Stomach (tissue), 9 donors: ENCODE measurements around the gene DCST1. TPM values are rescaled to one million over a fixed set of nuclear protein-coding genes. Genes with fewer than 3 reads are reported as not detected.

ENCODE experiments used
- DNase-seq, 2 donors: peaks; one replicate each; pipeline versions ENCODE4 v3.0.0 to v3.0.0-alpha.2; 2013 to 2019
- H3K27ac ChIP-seq, 5 donors: fragments of 200-600 bp in 4 of 5; sonication (generic) in 4 of 5; one replicate each; pipeline ENCODE4 v1.5.1; 2013 to 2019; ENCODE audit warnings: mild to moderate bottlenecking in 1 of 5, moderate library complexity in 1 of 5
- H3K27me3 ChIP-seq, 3 donors: fragments of 200-600 bp; sonication (generic); one replicate each; pipeline ENCODE4 v1.5.1; 2017 to 2019; ENCODE audit warnings: mixed run types in 1 of 3
- H3K36me3 ChIP-seq, 4 donors: fragments of 200-600 bp; sonication (generic); 1 replicate in 3 of 4; 2 replicates in 1 of 4; pipeline ENCODE4 v1.5.1; 2016 to 2019
- H3K4me1 ChIP-seq, 4 donors: fragments of 200-600 bp; sonication (generic); one replicate each; pipeline ENCODE4 v1.5.1; 2016 to 2019
- H3K4me3 ChIP-seq, 4 donors: fragments of 200-600 bp; sonication (generic) in 3 of 4; one replicate each; pipeline ENCODE4 v1.5.1; 2016 to 2019; ENCODE audit warnings: mild to moderate bottlenecking in 1 of 4
- H3K9me3 ChIP-seq, 4 donors: fragments of 200-600 bp; sonication (generic); one replicate each; pipeline ENCODE4 v1.5.1; 2016 to 2019
- EP300 ChIP-seq: sonication (generic); formaldehyde crosslinking; IDR thresholded peaks from one replicate; pipeline ENCODE4 v1.6.1; 2017; ENCODE audit warnings: antibody characterized with exemption
- POLR2A ChIP-seq, 4 donors: fragments of 450-650 bp; IDR thresholded peaks; one replicate each; pipeline ENCODE4 v1.6.1; 2016; ENCODE audit warnings: antibody characterized with exemption in 4 of 4, control low read depth in 2 of 4, mild to moderate bottlenecking in 1 of 4, moderate library complexity in 1 of 4
- POLR2AphosphoS5 ChIP-seq, 3 donors: sonication (generic); formaldehyde crosslinking; IDR thresholded peaks; one replicate each; pipeline ENCODE4 v1.6.1; 2016; ENCODE audit warnings: antibody characterized with exemption in 3 of 3
- WGBS, 5 donors: extraction: QIAGEN DNeasy Blood & Tissue Kit in 3 of 5; methylation state at CpG; one replicate each; pipeline versions ENCODE4 v1.1.5 to v1.1.7; 2013 to 2018; 5-methylcytosine and 5-hydroxymethylcytosine counted together
- intact Hi-C: fragments of 100-400 bp; cut with DNase I; formaldehyde crosslinking; loops from one replicate; pipeline ENCODE4 v1.15.1; 2023; ENCODE audit warnings: low total_unique reads
- polyA plus RNA-seq, 3 donors: library from polyadenylated mRNA; stranded (reverse); fragments of 200-250 nt; gene quantifications; one replicate each; pipeline ENCODE4 v1.2.3, GENCODE V29; 2013
- total RNA-seq, 5 donors: library from RNA; depleted of rRNA; stranded (reverse); fragments of >200 nt; gene quantifications; one replicate each; pipeline versions ENCODE4 v1.1.0 to v1.2.3, GENCODE V29; 2014 to 2016
- TF ChIP-seq, protein P1 (sequence below), 7 experiments: fragments of 450-650 bp in 4 of 7; fragments of 200-600 bp in 3 of 7; sonication (generic) in 3 of 7; IDR thresholded peaks; one replicate each; pipeline ENCODE4 v1.5.1; 2016 to 2019; ENCODE audit warnings: antibody characterized with exemption in 7 of 7, control low read depth in 2 of 7, mild to moderate bottlenecking in 1 of 7
- donor health status: healthy with polysubstance abuse.
- donor health status: Bipolar disorder and iron deficiency.
- donor health status: healthy.

Gene DCST1
- total and polyA plus RNA-seq, 8 donors, result 0.13 to 0.89 (median 0.18) TPM; not detected in 5

DNA sequence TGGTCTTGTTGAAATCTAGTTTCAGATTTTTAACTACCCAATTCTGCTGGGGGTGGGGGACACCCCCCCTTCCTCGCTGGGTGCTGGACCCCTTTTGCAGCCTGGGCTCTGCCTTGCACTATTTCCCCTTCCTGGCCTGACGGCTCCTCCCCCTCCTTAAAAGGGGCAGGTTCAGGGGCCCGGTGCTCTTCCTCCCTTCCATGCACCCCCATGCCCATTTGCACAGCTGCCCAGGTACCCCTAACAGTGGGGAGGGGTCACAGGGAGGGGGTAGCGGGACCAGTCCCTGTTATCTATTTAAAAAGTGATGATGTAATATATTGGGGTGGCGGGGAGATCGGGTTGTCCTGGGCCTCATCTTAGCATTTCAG is 15.7 kb upstream of the DCST1 start:
- Histone ChIP-seq H3K4me1 (peaks cover 31 to 71% (median 57%) of the 10 kb centered on the region in 4 donors), H3K36me3 (peaks cover 28 to 41% (median 34%) of the 10 kb centered on the region in 4 donors), H3K4me3 (peak overlapping the region; percentile 39 to 48 (median 45)), H3K27me3 (no peaks in the 10 kb centered on the region), H3K27ac (peak overlapping the region; percentile 83 to 100 (median 92)), H3K9me3 (no peaks in the 10 kb centered on the region)
- intact Hi-C loops, result loop anchor here (10.0 kb wide), 1 partner anchor 53 kb away; the partner anchor contains the start of gene PYGO2
- 44 to 54% (median 48%) methylated on average over 6 of the region's 6 CpGs for WGBS, 5 donors
- TF ChIP-seq, protein P1, sequence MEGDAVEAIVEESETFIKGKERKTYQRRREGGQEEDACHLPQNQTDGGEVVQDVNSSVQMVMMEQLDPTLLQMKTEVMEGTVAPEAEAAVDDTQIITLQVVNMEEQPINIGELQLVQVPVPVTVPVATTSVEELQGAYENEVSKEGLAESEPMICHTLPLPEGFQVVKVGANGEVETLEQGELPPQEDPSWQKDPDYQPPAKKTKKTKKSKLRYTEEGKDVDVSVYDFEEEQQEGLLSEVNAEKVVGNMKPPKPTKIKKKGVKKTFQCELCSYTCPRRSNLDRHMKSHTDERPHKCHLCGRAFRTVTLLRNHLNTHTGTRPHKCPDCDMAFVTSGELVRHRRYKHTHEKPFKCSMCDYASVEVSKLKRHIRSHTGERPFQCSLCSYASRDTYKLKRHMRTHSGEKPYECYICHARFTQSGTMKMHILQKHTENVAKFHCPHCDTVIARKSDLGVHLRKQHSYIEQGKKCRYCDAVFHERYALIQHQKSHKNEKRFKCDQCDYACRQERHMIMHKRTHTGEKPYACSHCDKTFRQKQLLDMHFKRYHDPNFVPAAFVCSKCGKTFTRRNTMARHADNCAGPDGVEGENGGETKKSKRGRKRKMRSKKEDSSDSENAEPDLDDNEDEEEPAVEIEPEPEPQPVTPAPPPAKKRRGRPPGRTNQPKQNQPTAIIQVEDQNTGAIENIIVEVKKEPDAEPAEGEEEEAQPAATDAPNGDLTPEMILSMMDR (IDR thresholded peaks at IDR 0.05), result no peak
- TF ChIP-seq EP300 (no peak), POLR2AphosphoS5 (IDR thresholded peaks at IDR 0.05) (no peak), POLR2A (IDR thresholded peaks at IDR 0.05) (no peak)
- DNase-seq, result peak in 1 of 2 donors; percentile 34

DNA sequence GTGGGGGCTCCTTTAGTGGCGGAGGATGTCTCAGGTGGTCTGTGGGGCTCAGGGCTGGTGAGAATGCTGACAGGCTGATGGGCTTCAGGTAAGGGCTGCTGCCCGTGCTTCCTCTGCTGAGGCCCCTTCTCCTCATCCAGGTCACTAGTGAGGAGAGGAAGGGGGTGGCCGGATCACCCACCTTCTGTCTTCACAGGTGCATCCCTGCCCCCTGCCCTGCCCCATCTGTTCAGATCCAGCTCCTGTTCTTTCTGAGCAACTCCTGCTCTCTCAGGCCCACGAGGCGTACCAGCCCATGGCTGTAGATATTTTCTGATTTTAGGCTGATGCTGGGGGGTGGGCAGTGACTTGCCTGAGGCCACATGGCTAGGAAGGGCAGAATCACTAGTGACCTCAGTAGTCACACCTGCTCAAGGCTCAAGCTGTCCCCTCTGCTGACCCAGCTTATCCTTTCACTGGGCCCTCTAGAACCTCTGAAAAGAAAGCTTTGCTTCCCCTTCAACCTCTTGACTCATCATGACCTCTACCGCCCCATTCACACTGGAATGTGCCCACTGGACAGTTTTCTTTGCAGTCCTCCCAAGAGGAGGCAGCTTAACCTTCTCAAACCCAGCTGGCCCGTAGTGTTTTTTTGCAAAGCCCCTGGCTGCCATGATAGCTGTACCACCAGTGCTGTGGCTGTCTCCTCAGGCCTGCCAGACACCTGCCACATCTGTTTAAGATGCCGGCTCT is 14.8 kb upstream of the DCST1 start:
- TF ChIP-seq, protein P1 (IDR thresholded peaks at IDR 0.05), result no peak
- TF ChIP-seq POLR2AphosphoS5 (IDR thresholded peaks at IDR 0.05), result no peak
- TF ChIP-seq POLR2A (IDR thresholded peaks at IDR 0.05), result no peak
- no peak for TF ChIP-seq EP300
- H3K36me3 ChIP-seq, result peaks cover 27 to 40% (median 29%) of the 10 kb centered on the region in 4 donors
- H3K4me3 ChIP-seq, result no peak overlapping the region
- H3K4me1 ChIP-seq, result peaks cover 22 to 62% (median 50%) of the 10 kb centered on the region in 4 donors
- no peaks in the 10 kb centered on the region for H3K9me3 ChIP-seq
- 79 to 90% (median 86%) methylated on average over 8 of the region's 8 CpGs for WGBS, 5 donors
- no peaks in the 10 kb centered on the region for H3K27me3 ChIP-seq
- H3K27ac ChIP-seq, result peak overlapping the region in 4 of 5 donors; percentile 85 to 100 (median 96)
- intact Hi-C loops, result loop anchor here (10.0 kb wide), 1 partner anchor 54 kb away; the partner anchor contains the start of gene PYGO2
- no peak for DNase-seq

DNA sequence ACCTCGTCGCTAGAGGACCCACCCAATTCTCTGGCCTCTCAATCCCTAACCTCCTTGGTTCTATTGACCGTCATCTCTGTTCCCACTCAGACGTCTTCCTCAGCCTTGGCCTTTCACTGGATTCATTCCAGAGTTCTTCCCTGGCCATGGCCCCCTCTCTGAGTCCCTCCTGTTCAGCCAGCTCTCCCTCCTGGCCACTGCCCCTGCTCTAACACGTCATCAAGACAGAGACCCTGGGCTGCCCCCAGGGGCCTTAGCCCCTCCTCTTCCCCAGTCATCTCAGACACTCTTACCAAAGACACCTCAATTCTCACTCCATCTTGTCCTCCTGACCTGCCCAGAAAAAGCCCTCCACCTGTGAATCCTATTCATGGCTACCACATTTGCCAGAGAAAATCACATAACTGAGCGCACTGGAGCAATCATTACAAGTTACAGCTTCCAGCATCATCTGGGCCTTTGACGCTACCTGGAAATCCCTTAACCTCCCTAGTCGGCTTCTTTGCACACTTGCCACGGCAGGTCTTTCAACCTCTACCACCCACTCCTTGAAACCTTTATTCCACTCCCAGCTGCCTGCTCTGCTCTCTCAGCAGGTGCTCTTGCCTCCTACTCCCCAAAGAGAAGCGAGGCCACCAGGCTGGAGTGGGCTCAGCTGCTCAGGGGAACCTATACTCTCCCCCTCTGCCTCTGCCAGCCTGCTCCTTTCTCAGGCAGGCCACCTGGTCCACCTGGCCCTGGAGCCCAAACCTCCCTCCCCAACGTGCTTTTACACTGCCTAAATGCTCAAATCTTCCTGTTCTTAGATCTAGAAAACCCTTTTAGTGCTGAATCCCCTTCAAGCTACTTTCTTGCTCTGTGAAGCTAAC is 14.0 kb upstream of the DCST1 start:
- Histone ChIP-seq H3K27ac (peak overlapping the region in 1 of 5 donors; percentile 28), H3K4me1 (peaks cover 20 to 54% (median 44%) of the 10 kb centered on the region in 4 donors), H3K4me3 (no peak overlapping the region), H3K36me3 (peaks cover 18 to 31% (median 22%) of the 10 kb centered on the region in 4 donors), H3K27me3 (no peaks in the 10 kb centered on the region), H3K9me3 (no peaks in the 10 kb centered on the region)
- WGBS, 5 donors, result 72 to 77% (median 73%) methylated on average over 11 of the region's 11 CpGs
- intact Hi-C loops, result loop anchor here (10.0 kb wide), 1 partner anchor 55 kb away; the partner anchor contains the start of gene PYGO2
- no peak for DNase-seq
- no peak for TF ChIP-seq POLR2A (IDR thresholded peaks at IDR 0.05)
- TF ChIP-seq, protein P1 (IDR thresholded peaks at IDR 0.05), result no peak
- TF ChIP-seq EP300, result no peak
- no peak for TF ChIP-seq POLR2AphosphoS5 (IDR thresholded peaks at IDR 0.05)
